ENCODE measurements around the gene PKD2L1. TPM values are rescaled to one million over a fixed set of nuclear protein-coding genes. Genes with fewer than 3 reads are reported as not detected.

PKD2L1 gene
- total and polyA plus RNA-seq, 2 of the 8 experiments (the other 6 are each of a cell fraction or from before 2014, with no cell fraction given), result 0.20 to 0.33 TPM

GRCh38 chr10:100349087-100349486, 19.1 kb upstream of the PKD2L1 start:
- H3K18ac ChIP-seq (ENCODE audit: extremely low read depth, low read length), result no peak overlapping the region
- peak overlapping the region; percentile 55; the same call in 1 of the 2 replicates for H2BK5ac ChIP-seq (ENCODE audit: low read depth, low read length)

More at GRCh38 chr10:100349087-100349486, 19.1 kb upstream of the PKD2L1 start:
- Histone ChIP-seq H3K4me2 (ENCODE audit: insufficient read depth in 1 of 2, low read depth in 2 of 2, low read length in 2 of 2) (peak overlapping the region; percentile 85 to 97), H4K91ac (replicated peaks; ENCODE audit: insufficient read length, low read length) (no peak overlapping the region), H3K4me3 (ENCODE audit: extremely low read depth in 1 of 4, insufficient read depth in 2 of 4, low read depth in 3 of 4, low read length in 4 of 4) (peak overlapping the region; percentile 85 to 95 (median 90); a peak in 6 of 8 replicates), H3K36me3 (ENCODE audit: control insufficient read depth in 2 of 4, insufficient read depth in 4 of 4, low read length in 3 of 4) (peaks cover 43 to 62% (median 57%) of the 10 kb centered on the region in 4 experiments), H3K23ac (ENCODE audit: insufficient read length) (no peak overlapping the region), H3K79me1 (ENCODE audit: low read depth, low read length) (peaks cover 15% of the 10 kb centered on the region), H4K5ac (ENCODE audit: insufficient read length, low read depth, low read length) (no peak overlapping the region), H4K20me1 (replicated peaks in 1 of 2; ENCODE audit: control insufficient read depth in 1 of 2, insufficient read depth in 2 of 2, low read length in 2 of 2) (peaks cover 27 to 54% of the 10 kb centered on the region in 2 experiments), H2BK15ac (ENCODE audit: low read length) (no peak overlapping the region), H3K14ac (ENCODE audit: insufficient read length) (no peak overlapping the region), H2BK12ac (ENCODE audit: low read depth, low read length) (no peak overlapping the region), H3K56ac (replicated peaks; ENCODE audit: insufficient read length, low read depth, low read length) (no peak overlapping the region), H2BK20ac (ENCODE audit: low read length) (no peak overlapping the region), H2AK5ac (ENCODE audit: low read depth, low read length) (no peak overlapping the region), H2BK120ac (replicated peaks; ENCODE audit: low read depth, low read length) (no peak overlapping the region), H2AFZ (ENCODE audit: low read length) (no peak overlapping the region), H3K9me3 (ENCODE audit: insufficient read depth in 2 of 2, low read depth in 1 of 2, low read length in 1 of 2) (no peaks in the 10 kb centered on the region), H3K9ac (replicated peaks in 1 of 4; ENCODE audit: extremely low read depth in 1 of 4, low read depth in 3 of 4, low read length in 3 of 4) (peak overlapping the region in 1 of 4 experiments; percentile 44; a peak in 1 of 7 replicates), H3K23me2 (ENCODE audit: low read depth, low read length) (peaks cover 19% of the 10 kb centered on the region), H3K4ac (replicated peaks; ENCODE audit: insufficient read length, low read depth, low read length) (no peak overlapping the region), H3K79me2 (ENCODE audit: control insufficient read depth in 1 of 2, insufficient read depth in 2 of 2, low read length in 2 of 2) (peaks cover 32 to 75% of the 10 kb centered on the region in 2 experiments), H4K8ac (ENCODE audit: extremely low read depth, insufficient read depth, low read length) (no peak overlapping the region), H3K27ac (ENCODE audit: low read depth, low read length) (no peak overlapping the region), H3K4me1 (replicated peaks in 1 of 4; ENCODE audit: control insufficient read depth in 3 of 4, insufficient read depth in 4 of 4, low read length in 3 of 4) (peaks cover 7 to 28% (median 20%) of the 10 kb centered on the region in 4 experiments), H3K27me3 (replicated peaks in 1 of 4; ENCODE audit: control insufficient read depth in 3 of 4, extremely low read depth in 1 of 4, insufficient read depth in 3 of 4, low read length in 3 of 4) (no peaks in the 10 kb centered on the region)
- POLR2A ChIA-PET (ENCODE audit: partially characterized antibody), result interaction anchor here (1.3 to 9.6 kb wide), 6 partner anchors 12 to 63 kb away, joined by 3 to 103 read pairs (median 48); no protein-coding TSS in a partner anchor
- CTCF ChIA-PET (ENCODE audit: partially characterized antibody), result interaction anchor here (0.7 to 21.7 kb wide), 13 partner anchors 10 to 529 kb away, joined by 3 to 226 read pairs (median 3); partner anchors contain the start of gene BLOC1S2
- DNase-seq (ENCODE audit: low read depth in 1 of 2, low spot score in 2 of 2) (no peak), FAIRE-seq (no peak)
- TF ChIP-seq TAF1 (IDR thresholded peaks at IDR 0.05; ENCODE audit: low read depth, low read length), result no peak
- no peak for TF ChIP-seq KDM4A (IDR thresholded peaks at IDR 0.05; ENCODE audit: low read depth, low read length, severe bottlenecking)
- no peak for TF ChIP-seq CHD1 (IDR thresholded peaks at IDR 0.05; ENCODE audit: low read depth, low read length)
- no peak for TF ChIP-seq CBX5 (IDR thresholded peaks at IDR 0.05; ENCODE audit: low read depth, low read length)
- no peak for TF ChIP-seq CTBP2 (IDR thresholded peaks at IDR 0.05; ENCODE audit: borderline replicate concordance, insufficient read depth, insufficient read length, low read length)
- no peak for TF ChIP-seq RFX5 (IDR thresholded peaks at IDR 0.05; ENCODE audit: borderline replicate concordance, low read depth, low read length)
- TF ChIP-seq SP4 (IDR thresholded peaks at IDR 0.05; ENCODE audit: low read length), result no peak
- no peak for TF ChIP-seq TCF12 (IDR thresholded peaks at IDR 0.05; ENCODE audit: low read depth, low read length)
- WGBS, 2 experiments (ENCODE audit: extremely low coverage in 1 of 2, insufficient coverage in 1 of 2, insufficient read length in 1 of 2, insufficient replicate concordance in 2 of 2, low coverage in 1 of 2, low lambda C conversion rate in 2 of 2, missing lambda C conversion rate in 1 of 2), result 73% methylated on average over 5 of the region's 5 CpGs; no CpG with 5 or more reads in 1 of the 2 experiments

All from H1 (cell line).